Measurements from ENCODE around the gene BCR. TPM values are rescaled to one million over a fixed set of nuclear protein-coding genes. Genes with fewer than 3 reads are reported as not detected.
A peak's percentile ranks its signal among the peaks of the same experiment; 100 is the strongest.

The BCR gene
- total RNA-seq, 1 donor from 2014 or later, result 118 TPM

DNA sequence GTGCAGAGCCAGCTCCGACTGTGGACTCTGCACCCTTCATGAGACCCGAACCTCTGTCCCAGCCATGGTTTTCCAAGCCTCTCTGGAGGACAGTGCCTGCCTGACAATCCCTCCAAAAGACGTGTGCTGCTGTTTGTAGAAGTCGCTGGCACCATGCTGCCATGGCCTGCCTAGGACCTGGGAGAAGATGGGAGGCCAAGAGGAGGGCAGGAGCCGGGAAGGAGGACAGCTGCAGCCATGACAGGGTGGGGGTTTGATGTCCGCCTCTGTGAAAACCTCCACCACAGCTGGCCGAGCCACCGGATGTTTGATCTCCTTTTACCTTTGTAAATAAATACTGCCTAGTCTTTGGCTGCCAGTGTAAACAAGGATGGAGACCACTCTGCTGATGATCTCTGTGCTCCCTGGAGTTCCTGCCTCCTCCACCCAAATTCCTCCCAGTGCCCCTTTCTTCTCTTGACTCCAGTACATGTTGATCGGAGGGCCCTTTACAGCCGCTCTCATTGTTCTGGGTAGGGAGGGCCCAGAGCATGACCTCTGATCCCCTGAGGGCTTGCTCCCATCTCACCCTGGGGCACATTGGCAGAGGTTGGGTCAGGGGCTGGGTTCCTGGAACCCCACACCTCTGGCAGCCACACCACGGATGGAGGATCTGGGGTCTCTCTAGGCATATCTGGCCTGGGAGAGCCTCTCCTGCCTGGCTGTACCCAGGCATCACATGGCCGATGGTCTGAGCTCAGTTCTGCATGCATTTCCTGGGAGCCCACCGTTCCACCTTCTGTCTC lies 66.9 kb downstream of the BCR start:
- DNase-seq (ENCODE audit: low read depth) (no peak), FAIRE-seq (no peak)
- TF ChIP-seq, protein P1, sequence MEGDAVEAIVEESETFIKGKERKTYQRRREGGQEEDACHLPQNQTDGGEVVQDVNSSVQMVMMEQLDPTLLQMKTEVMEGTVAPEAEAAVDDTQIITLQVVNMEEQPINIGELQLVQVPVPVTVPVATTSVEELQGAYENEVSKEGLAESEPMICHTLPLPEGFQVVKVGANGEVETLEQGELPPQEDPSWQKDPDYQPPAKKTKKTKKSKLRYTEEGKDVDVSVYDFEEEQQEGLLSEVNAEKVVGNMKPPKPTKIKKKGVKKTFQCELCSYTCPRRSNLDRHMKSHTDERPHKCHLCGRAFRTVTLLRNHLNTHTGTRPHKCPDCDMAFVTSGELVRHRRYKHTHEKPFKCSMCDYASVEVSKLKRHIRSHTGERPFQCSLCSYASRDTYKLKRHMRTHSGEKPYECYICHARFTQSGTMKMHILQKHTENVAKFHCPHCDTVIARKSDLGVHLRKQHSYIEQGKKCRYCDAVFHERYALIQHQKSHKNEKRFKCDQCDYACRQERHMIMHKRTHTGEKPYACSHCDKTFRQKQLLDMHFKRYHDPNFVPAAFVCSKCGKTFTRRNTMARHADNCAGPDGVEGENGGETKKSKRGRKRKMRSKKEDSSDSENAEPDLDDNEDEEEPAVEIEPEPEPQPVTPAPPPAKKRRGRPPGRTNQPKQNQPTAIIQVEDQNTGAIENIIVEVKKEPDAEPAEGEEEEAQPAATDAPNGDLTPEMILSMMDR (IDR thresholded peaks at IDR 0.05; ENCODE audit: insufficient read depth, low read length, severe bottlenecking), result no peak
- Histone ChIP-seq H3K4me3 (ENCODE audit: low read depth, low read length) (no peak overlapping the region), H3K36me3 (ENCODE audit: control insufficient read depth, insufficient read depth, low read length) (no peaks in the 10 kb centered on the region), H3K27me3 (ENCODE audit: control insufficient read depth, insufficient read depth, low read length) (no peaks in the 10 kb centered on the region)

DNA sequence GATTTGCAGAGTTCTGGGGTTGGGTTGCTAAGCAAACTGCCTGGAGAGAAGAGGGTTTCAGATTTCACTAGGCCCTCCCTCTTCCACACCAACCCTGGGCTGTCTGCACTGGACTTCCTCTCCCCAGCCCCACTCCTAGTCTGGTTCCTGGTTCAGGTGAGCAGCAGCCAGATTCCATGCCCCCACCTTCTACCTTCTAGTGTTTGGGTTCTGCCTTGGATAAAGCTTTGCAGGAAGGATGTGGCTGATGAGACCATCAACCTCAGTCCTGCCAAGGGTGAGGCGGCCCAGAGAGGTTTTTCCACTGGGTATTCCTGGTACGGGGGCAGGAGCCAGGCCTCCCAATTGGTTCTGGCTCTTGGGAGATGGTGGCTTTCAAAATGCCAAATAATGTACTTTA lies 68.3 kb downstream of the BCR start:
- Histone ChIP-seq H3K27me3 (ENCODE audit: control insufficient read depth, insufficient read depth, low read length) (no peaks in the 10 kb centered on the region), H3K4me3 (ENCODE audit: low read depth, low read length) (no peak overlapping the region), H3K36me3 (ENCODE audit: control insufficient read depth, insufficient read depth, low read length) (peaks cover 3% of the 10 kb centered on the region)
- FAIRE-seq (no peak), DNase-seq (ENCODE audit: low read depth) (peak; percentile 63)
- TF ChIP-seq, protein P1 (IDR thresholded peaks at IDR 0.05; ENCODE audit: insufficient read depth, low read length, severe bottlenecking), result no peak

DNA sequence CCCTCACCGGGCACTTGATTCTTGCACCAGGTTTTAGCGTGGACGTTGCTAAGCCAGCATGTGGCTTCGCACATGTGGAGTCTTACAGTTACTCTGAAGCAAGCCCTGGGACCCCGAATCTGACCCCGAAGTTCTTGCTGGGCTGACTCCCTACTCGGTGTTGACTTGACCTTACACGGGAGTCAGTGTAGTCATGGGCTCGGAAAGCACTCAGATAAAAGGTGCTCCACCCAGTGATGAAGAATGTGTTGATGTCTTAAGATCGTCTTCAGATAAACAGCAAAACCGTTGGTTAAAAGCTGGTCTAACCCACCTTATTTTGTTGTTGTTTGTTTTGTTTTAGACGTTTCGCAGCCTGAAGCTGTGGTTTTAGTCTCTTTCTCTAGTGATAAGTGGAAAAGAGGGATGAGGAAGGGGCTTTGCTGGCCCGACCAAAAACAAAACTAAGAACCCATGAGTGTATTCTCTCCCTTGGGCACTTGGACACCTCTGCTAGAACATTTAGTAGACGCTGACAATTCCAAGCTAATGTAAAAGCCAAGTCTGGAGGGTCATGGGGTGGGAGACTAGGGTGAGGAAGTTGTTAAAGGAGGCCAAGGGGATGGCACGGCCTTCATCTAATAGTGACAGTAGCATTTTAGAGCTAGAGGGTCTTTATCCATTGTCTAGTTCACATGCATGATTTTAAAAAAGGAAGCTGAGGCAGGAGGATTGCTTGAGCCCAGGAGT lies 69.9 kb downstream of the BCR start:
- FAIRE-seq, result no peak
- TF ChIP-seq, protein P1 (IDR thresholded peaks at IDR 0.05; ENCODE audit: insufficient read depth, low read length, severe bottlenecking), result no peak
- H3K36me3 ChIP-seq (ENCODE audit: control insufficient read depth, insufficient read depth, low read length), result peaks cover 11% of the 10 kb centered on the region

DNA sequence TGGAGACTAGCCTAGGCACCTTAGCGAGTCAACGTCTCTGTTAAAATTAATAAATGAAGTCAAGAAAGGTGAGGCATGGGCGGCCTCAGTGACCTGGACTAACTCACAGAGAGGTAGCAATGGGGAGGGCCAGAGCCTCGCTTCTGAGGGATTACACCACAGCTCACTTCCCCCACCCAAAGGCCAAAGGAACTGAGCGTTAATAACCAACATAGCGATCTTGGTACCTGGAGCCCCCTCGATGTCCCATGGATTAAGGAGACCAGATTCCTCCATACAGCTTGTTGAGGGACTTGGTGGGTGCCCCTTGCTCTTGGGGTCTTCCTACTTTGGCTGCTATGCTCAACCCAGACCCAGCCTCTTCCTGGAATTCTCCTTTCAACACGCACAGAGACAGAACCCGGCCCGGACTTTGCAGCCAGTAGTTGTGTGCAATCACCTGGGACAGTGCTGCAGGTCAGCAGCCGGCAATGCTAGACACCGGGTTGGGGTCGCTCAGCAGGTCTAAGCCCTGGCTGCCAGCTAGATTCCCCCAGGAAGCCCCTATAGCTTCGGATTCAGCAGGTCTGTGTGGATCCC lies 70.6 kb downstream of the BCR start:
- TF ChIP-seq, protein P1 (IDR thresholded peaks at IDR 0.05; ENCODE audit: insufficient read depth, low read length, severe bottlenecking), result no peak
- Histone ChIP-seq H3K4me3 (ENCODE audit: low read depth, low read length) (no peak overlapping the region), H3K36me3 (ENCODE audit: control insufficient read depth, insufficient read depth, low read length) (peaks cover 14% of the 10 kb centered on the region), H3K27me3 (ENCODE audit: control insufficient read depth, insufficient read depth, low read length) (no peaks in the 10 kb centered on the region)
- FAIRE-seq, result no peak
- no peak for DNase-seq (ENCODE audit: low read depth)

More for the DNA sequence above, 69.9 kb downstream of the BCR start:
- Histone ChIP-seq H3K4me3 (ENCODE audit: low read depth, low read length) (no peak overlapping the region), H3K27me3 (ENCODE audit: control insufficient read depth, insufficient read depth, low read length) (no peaks in the 10 kb centered on the region)
- no peak for DNase-seq (ENCODE audit: low read depth)

DNA sequence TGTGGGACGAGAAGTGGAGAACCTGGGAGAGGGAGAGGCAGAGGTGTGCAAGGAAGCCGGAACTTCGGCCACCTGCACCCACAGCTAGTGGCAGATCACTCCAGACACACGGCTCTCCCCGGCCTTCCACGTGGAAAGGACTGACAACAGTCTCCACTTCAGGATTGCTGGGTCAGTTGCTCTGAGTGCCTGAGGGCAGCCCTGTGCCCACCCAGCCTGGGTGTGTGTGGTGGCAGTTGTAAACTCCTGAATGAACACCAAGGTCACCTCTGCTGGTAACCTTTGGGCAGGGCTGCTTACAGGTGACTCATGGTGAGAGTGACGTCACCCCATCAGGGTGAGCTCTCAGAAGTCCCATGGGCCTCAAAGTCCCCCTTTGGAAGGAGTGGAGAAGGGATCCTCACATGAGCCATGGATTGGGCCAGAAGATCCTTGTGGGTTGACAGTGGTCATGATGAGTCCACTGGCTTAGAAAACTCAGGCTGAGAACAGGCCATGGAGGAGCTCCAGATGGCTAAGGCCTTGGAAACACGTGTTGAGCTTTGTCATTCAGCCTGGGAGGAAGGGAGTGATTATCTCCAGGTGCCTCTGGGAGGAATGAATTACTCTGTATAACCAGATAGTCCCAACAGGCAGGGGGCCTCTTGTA lies 71.3 kb downstream of the BCR start:
- FAIRE-seq (peak; percentile 93), DNase-seq (ENCODE audit: low read depth) (peak; percentile 55)
- TF ChIP-seq, protein P1 (IDR thresholded peaks at IDR 0.05; ENCODE audit: insufficient read depth, low read length, severe bottlenecking), result no peak
- Histone ChIP-seq H3K27me3 (ENCODE audit: control insufficient read depth, insufficient read depth, low read length) (no peaks in the 10 kb centered on the region), H3K4me3 (ENCODE audit: low read depth, low read length) (no peak overlapping the region), H3K36me3 (ENCODE audit: control insufficient read depth, insufficient read depth, low read length) (peaks cover 14% of the 10 kb centered on the region)
